HCT116 (cell line): Measurements from ENCODE around the gene AXDND1. TPM values are rescaled to one million over a fixed set of nuclear protein-coding genes. Genes with fewer than 3 reads are reported as not detected.

Experiments used
- ATAC-seq: fragments of 200-7000 bp; cut with Tn5 transposase; 2 replicates; pipeline ENCODE4 v1.9.1; 2020; ENCODE audit warnings: mild to moderate bottlenecking, moderate library complexity
- BruUV-seq: library from RNA; stranded (reverse); fragments of 400-500 nt; replicated peaks from 2 replicates; lab custom pipeline; 2021; lab: Mats Ljungman, UMichigan
- CTCF ChIA-PET: fragments of 300-600 bp; sonication (Branson Sonifier 250); formaldehyde crosslinking; loops from one replicate; lab custom pipeline; 2021; ENCODE audit warnings: antibody characterized with exemption; lab: Charles Lee
- POLR2A ChIA-PET: fragments of 300-600, 350-600 bp; sonication (Branson Sonifier 250); formaldehyde crosslinking; loops from one replicate; lab custom pipeline; 2021; ENCODE audit warnings: antibody characterized with exemption; lab: Charles Lee
- RAD21 ChIA-PET, 2 experiments: fragments of 300-600 bp; sonication (Branson Sonifier 250); formaldehyde crosslinking; loops; one replicate each; lab custom pipeline; 2023; ENCODE audit warnings: low total read pairs in 2 of 2; ENCODE audit not compliant: uncharacterized antibody in 2 of 2, unreplicated experiment in 2 of 2, low non-redundant PET in 1 of 2; lab: Charles Lee
- DNase-seq: peaks from one replicate; pipeline ENCODE4 v3.0.0-alpha.2; 2010; ENCODE audit warnings: low read depth, low spot score
- H2AFZ ChIP-seq: fragments of 200-600 bp; shearing (Covaris generic), sonication (generic); 2 replicates; pipeline ENCODE4 v1.6.1; 2017; ENCODE audit warnings: low read depth, mixed run types, mixed read lengths, antibody characterized with exemption, low read length; ENCODE audit not compliant: poor library complexity, severe bottlenecking
- H3K27ac ChIP-seq: 2 replicates; pipeline ENCODE4 v1.5.1; 2012; ENCODE audit warnings: low read depth, low read length
- H3K27me3 ChIP-seq: fragments of 200-600 bp; sonication (generic); 2 replicates; pipeline ENCODE4 v1.6.1; 2016; ENCODE audit warnings: mixed run types, low read length, mixed read lengths; ENCODE audit not compliant: insufficient read depth
- H3K36me3 ChIP-seq, 2 experiments: fragments of 200-500 bp in 1 of 2; fragments of 200-600 bp in 1 of 2; sonication (Bioruptor generic) in 1 of 2; sonication (generic) in 1 of 2; 2 replicates each; pipeline versions ENCODE4 v1.5.1 to v1.6.1; 2014 to 2016; ENCODE audit warnings: low read length in 2 of 2, inconsistent platforms in 1 of 2, mixed read lengths in 1 of 2, mixed run types in 1 of 2; ENCODE audit not compliant: insufficient read depth in 2 of 2, control insufficient read depth in 1 of 2
- H3K4me1 ChIP-seq, 2 experiments: fragments of 200-600 bp in 1 of 2; sonication (generic) in 1 of 2; 2 replicates each; pipeline versions ENCODE4 v1.5.1 to v1.6.1; 2012 to 2017; ENCODE audit warnings: low read length in 2 of 2, inconsistent platforms in 1 of 2, mild to moderate bottlenecking in 1 of 2, mixed read lengths in 1 of 2, mixed run types in 1 of 2, moderate library complexity in 1 of 2; ENCODE audit not compliant: insufficient read depth in 2 of 2, control insufficient read depth in 1 of 2
- H3K4me2 ChIP-seq: fragments of 200-600 bp; sonication (generic); 2 replicates; pipeline ENCODE4 v1.6.1; 2017; ENCODE audit warnings: mixed run types, low read length, mixed read lengths
- H3K4me3 ChIP-seq, 2 experiments: fragments of 200-600 bp in 1 of 2; sonication (generic) in 1 of 2; replicated peaks in 1 of 2; 2 replicates each; pipeline ENCODE4 v1.5.1; 2011 to 2016; ENCODE audit warnings: low read length in 2 of 2, control low read depth in 1 of 2, low read depth in 1 of 2, mild to moderate bottlenecking in 1 of 2, mixed read lengths in 1 of 2, mixed run types in 1 of 2
- H3K79me2 ChIP-seq: fragments of 200-600 bp; sonication (generic); 2 replicates; pipeline ENCODE4 v1.6.1; 2017; ENCODE audit warnings: mild to moderate bottlenecking, mixed run types, low read length, moderate library complexity, mixed read lengths; ENCODE audit not compliant: insufficient read depth
- H3K9ac ChIP-seq: fragments of 200-600 bp; sonication (generic); 2 replicates; pipeline ENCODE4 v1.6.1; 2016; ENCODE audit warnings: low read length, mixed read lengths
- H3K9me2 ChIP-seq: fragments of 200-600 bp; sonication (generic), shearing (Covaris generic); 2 replicates; pipeline ENCODE4 v1.6.1; 2017; ENCODE audit warnings: mixed run types, mild to moderate bottlenecking, moderate library complexity; ENCODE audit not compliant: insufficient read depth
- H3K9me3 ChIP-seq, 2 experiments: fragments of 200-500 bp in 1 of 2; fragments of 200-600 bp in 1 of 2; sonication (Bioruptor generic) in 1 of 2; sonication (generic) in 1 of 2; 2 replicates each; pipeline ENCODE4 v1.6.1; 2014 to 2017; ENCODE audit warnings: low read length in 2 of 2, mixed read lengths in 2 of 2, inconsistent platforms in 1 of 2, low read depth in 1 of 2, mild to moderate bottlenecking in 1 of 2, mixed run types in 1 of 2, moderate library complexity in 1 of 2; ENCODE audit not compliant: control insufficient read depth in 1 of 2, insufficient read depth in 1 of 2
- H4K20me1 ChIP-seq: fragments of 200-600 bp; sonication (generic), shearing (Covaris generic); 2 replicates; pipeline ENCODE4 v1.6.1; 2017; ENCODE audit warnings: mixed run types, mild to moderate bottlenecking, moderate library complexity; ENCODE audit not compliant: insufficient read depth
- CBX3 ChIP-seq: IDR thresholded peaks from 2 replicates; pipeline ENCODE4 v1.6.1; 2012; ENCODE audit warnings: low read depth
- ELF1 ChIP-seq: IDR thresholded peaks from 2 replicates; pipeline ENCODE4 v1.6.1; 2012; ENCODE audit warnings: low read depth, borderline replicate concordance
- RAD21 ChIP-seq: IDR thresholded peaks from 2 replicates; pipeline ENCODE4 v1.6.1; 2012; ENCODE audit warnings: low read depth, mild to moderate bottlenecking
- REST ChIP-seq: IDR thresholded peaks from 2 replicates; pipeline ENCODE4 v1.6.1; 2012; ENCODE audit warnings: low read depth
- SRF ChIP-seq: IDR thresholded peaks from 2 replicates; pipeline ENCODE4 v1.6.1; 2012; ENCODE audit warnings: low read depth
- ZNF274 ChIP-seq: fragments of 200-500 bp; sonication (Bioruptor generic); IDR thresholded peaks from 2 replicates; pipeline ENCODE4 v1.6.1; 2014; ENCODE audit warnings: mild to moderate bottlenecking, low read depth, low read length, inconsistent platforms
- intact Hi-C: fragments of 100-400 bp; cut with micrococcal nuclease; formaldehyde crosslinking; loops from 2 replicates; pipeline ENCODE4 v1.10.0; 2022
- total RNA-seq: library from RNA; stranded (reverse); gene quantifications from one replicate; pipeline ENCODE4 v1.2.1, GENCODE V29; 2021; ENCODE audit not compliant: unreplicated experiment
- TF ChIP-seq, protein P1 (sequence below): IDR thresholded peaks from 2 replicates; pipeline ENCODE4 v1.6.1; 2011; ENCODE audit warnings: mild to moderate bottlenecking, low read length, moderate library complexity; ENCODE audit not compliant: insufficient replicate concordance; ENCODE audit errors: extremely low read depth

AXDND1 gene
- total RNA-seq, 1 experiment from 2014 or later, result 2.3 TPM

- no peak overlapping the region for H3K9ac ChIP-seq
- no peak for DNase-seq
- no peak overlapping the region for H3K27ac ChIP-seq
- intact Hi-C loops, result no loop called here
- peaks cover 0 to 22% of the 10 kb centered on the region in 2 experiments for H3K36me3 ChIP-seq
- RAD21 ChIA-PET, result no interaction called here
- H3K4me1 ChIP-seq, result no peaks in the 10 kb centered on the region
- TF ChIP-seq, protein P1, sequence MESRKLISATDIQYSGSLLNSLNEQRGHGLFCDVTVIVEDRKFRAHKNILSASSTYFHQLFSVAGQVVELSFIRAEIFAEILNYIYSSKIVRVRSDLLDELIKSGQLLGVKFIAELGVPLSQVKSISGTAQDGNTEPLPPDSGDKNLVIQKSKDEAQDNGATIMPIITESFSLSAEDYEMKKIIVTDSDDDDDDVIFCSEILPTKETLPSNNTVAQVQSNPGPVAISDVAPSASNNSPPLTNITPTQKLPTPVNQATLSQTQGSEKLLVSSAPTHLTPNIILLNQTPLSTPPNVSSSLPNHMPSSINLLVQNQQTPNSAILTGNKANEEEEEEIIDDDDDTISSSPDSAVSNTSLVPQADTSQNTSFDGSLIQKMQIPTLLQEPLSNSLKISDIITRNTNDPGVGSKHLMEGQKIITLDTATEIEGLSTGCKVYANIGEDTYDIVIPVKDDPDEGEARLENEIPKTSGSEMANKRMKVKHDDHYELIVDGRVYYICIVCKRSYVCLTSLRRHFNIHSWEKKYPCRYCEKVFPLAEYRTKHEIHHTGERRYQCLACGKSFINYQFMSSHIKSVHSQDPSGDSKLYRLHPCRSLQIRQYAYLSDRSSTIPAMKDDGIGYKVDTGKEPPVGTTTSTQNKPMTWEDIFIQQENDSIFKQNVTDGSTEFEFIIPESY, result no peak
- no peak for TF ChIP-seq ELF1
- TF ChIP-seq CBX3, result no peak
- H3K4me3 ChIP-seq, result no peak overlapping the region
- no peaks in the 10 kb centered on the region for H3K79me2 ChIP-seq
- no peak for ATAC-seq
- no peaks in the 10 kb centered on the region for H3K9me3 ChIP-seq
- no peak overlapping the region for H3K4me2 ChIP-seq
- no peaks in the 10 kb centered on the region for H3K9me2 ChIP-seq
- POLR2A ChIA-PET, result no interaction called here
- H3K27me3 ChIP-seq, result no peaks in the 10 kb centered on the region
- BruUV-seq, result no TSS peak
- H4K20me1 ChIP-seq, result no peaks in the 10 kb centered on the region
- H2AFZ ChIP-seq, result no peak overlapping the region
- CTCF ChIA-PET, result no interaction called here
These were observed 14.5 kb upstream of the AXDND1 start for GRCh38 chr1:179351281-179351680.

DNA sequence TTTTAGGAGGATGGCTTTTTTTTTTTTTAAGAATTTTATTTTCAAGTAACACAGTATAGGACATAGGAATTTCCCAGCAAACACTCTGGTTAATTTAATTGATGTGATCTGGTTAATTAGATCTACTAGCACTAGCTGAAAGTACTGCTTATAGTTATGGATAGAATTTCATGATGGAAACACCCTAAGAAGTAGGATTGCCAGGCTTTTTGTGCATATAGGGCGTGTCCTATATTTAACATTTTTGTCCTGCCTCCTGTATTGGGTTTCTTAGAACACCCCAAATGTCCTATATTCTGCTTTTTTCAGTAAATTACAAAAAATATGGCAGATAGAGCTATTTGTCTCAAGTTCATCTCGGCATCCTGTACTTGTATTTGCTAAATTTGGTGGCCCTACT is 13.5 kb upstream of the AXDND1 start:
- no peak overlapping the region for H2AFZ ChIP-seq
- CTCF ChIA-PET, result no interaction called here
- no peak for ATAC-seq
- no peak for TF ChIP-seq ZNF274
- no peak for TF ChIP-seq SRF
- no peak for TF ChIP-seq REST
- no peak for TF ChIP-seq RAD21
- TF ChIP-seq, all 23 proteins: peak for 0
- no peaks in the 10 kb centered on the region for H3K4me1 ChIP-seq
- ChIA-PET POLR2A (no interaction called here), RAD21 (no interaction called here)
- no peak overlapping the region for H3K4me2 ChIP-seq
- no peak overlapping the region for H3K4me3 ChIP-seq
- BruUV-seq, result no TSS peak
- H3K9me2 ChIP-seq, result no peaks in the 10 kb centered on the region
- H4K20me1 ChIP-seq, result no peaks in the 10 kb centered on the region
- H3K36me3 ChIP-seq, result peaks cover 0 to 22% of the 10 kb centered on the region in 2 experiments
- H3K79me2 ChIP-seq, result no peaks in the 10 kb centered on the region
- intact Hi-C loops, result no loop called here
- no peak overlapping the region for H3K27ac ChIP-seq
- H3K9me3 ChIP-seq, result no peaks in the 10 kb centered on the region
- no peaks in the 10 kb centered on the region for H3K27me3 ChIP-seq
- DNase-seq, result no peak
- H3K9ac ChIP-seq, result no peak overlapping the region
